ENCODE results near the gene ST8SIA5. TPM values are rescaled to one million over a fixed set of nuclear protein-coding genes. Genes with fewer than 3 reads are reported as not detected.

The ST8SIA5 gene
- total RNA-seq, 2 donors from 2014 or later: 0.14 TPM; not detected in 1

GRCh38 chr18:46622999-46623398, 133.9 kb downstream of the ST8SIA5 start:
- H3K27me3 ChIP-seq (replicated peaks; ENCODE audit: insufficient read depth): no peaks in the 10 kb centered on the region
- ATAC-seq (ENCODE audit: insufficient number of reproducible peaks, low FRiP score, low read depth): no peak
- no peak overlapping the region for H3K4me3 ChIP-seq
- H3K4me1 ChIP-seq (ENCODE audit: control insufficient read depth in 1 of 2, low read depth in 2 of 2): peaks cover 0 to 4% of the 10 kb centered on the region in 2 donors
- H3K9me3 ChIP-seq: no peaks in the 10 kb centered on the region
- no peak for DNase-seq (ENCODE audit: low spot score)
- no peak overlapping the region for H3K27ac ChIP-seq
- no peaks in the 10 kb centered on the region for H3K36me3 ChIP-seq
- TF ChIP-seq CTCF (IDR thresholded peaks at IDR 0.05): no peak

- no peak for TF ChIP-seq CTCF (IDR thresholded peaks at IDR 0.05)
- H3K27me3 ChIP-seq (replicated peaks; ENCODE audit: insufficient read depth): no peaks in the 10 kb centered on the region
Observed at GRCh38 chr18:46622451-46622850, 134.4 kb downstream of the ST8SIA5 start.

GRCh38 chr18:46621871-46622270, 135.0 kb downstream of the ST8SIA5 start:
- TF ChIP-seq CTCF (IDR thresholded peaks at IDR 0.05): no peak
- H3K27ac ChIP-seq: no peak overlapping the region
- H3K27me3 ChIP-seq (replicated peaks; ENCODE audit: insufficient read depth): no peaks in the 10 kb centered on the region
- H3K4me1 ChIP-seq (ENCODE audit: control insufficient read depth in 1 of 2, low read depth in 2 of 2): peaks cover 0 to 4% of the 10 kb centered on the region in 2 donors
- H3K9me3 ChIP-seq: no peaks in the 10 kb centered on the region
- no peak for ATAC-seq (ENCODE audit: insufficient number of reproducible peaks, low FRiP score, low read depth)
- no peaks in the 10 kb centered on the region for H3K36me3 ChIP-seq
- no peak for DNase-seq (ENCODE audit: low spot score)
- no peak overlapping the region for H3K4me3 ChIP-seq

More at GRCh38 chr18:46622451-46622850, 134.4 kb downstream of the ST8SIA5 start:
- Histone ChIP-seq H3K36me3 (no peaks in the 10 kb centered on the region), H3K27ac (no peak overlapping the region), H3K9me3 (no peaks in the 10 kb centered on the region), H3K4me1 (ENCODE audit: control insufficient read depth in 1 of 2, low read depth in 2 of 2) (peaks cover 0 to 4% of the 10 kb centered on the region in 2 donors), H3K4me3 (no peak overlapping the region)
- ATAC-seq (ENCODE audit: insufficient number of reproducible peaks, low FRiP score, low read depth) (no peak), DNase-seq (ENCODE audit: low spot score) (no peak)

- no peak overlapping the region for H3K27ac ChIP-seq
- ATAC-seq (ENCODE audit: insufficient number of reproducible peaks, low FRiP score, low read depth): no peak
Observed at GRCh38 chr18:46621111-46621766, 135.6 kb downstream of the ST8SIA5 start.

GRCh38 chr18:46619559-46619958, 137.3 kb downstream of the ST8SIA5 start:
- no peaks in the 10 kb centered on the region for H3K36me3 ChIP-seq
- peaks cover 0 to 4% of the 10 kb centered on the region in 2 donors for H3K4me1 ChIP-seq (ENCODE audit: control insufficient read depth in 1 of 2, low read depth in 2 of 2)
- no peak overlapping the region for H3K27ac ChIP-seq
- no peaks in the 10 kb centered on the region for H3K27me3 ChIP-seq (replicated peaks; ENCODE audit: insufficient read depth)
- DNase-seq (ENCODE audit: low spot score) (no peak), ATAC-seq (ENCODE audit: insufficient number of reproducible peaks, low FRiP score, low read depth) (no peak)
- H3K9me3 ChIP-seq: no peaks in the 10 kb centered on the region
- no peak for TF ChIP-seq CTCF (IDR thresholded peaks at IDR 0.05)
- no peak overlapping the region for H3K4me3 ChIP-seq

More at GRCh38 chr18:46621111-46621766, 135.6 kb downstream of the ST8SIA5 start:
- no peaks in the 10 kb centered on the region for H3K36me3 ChIP-seq
- no peak for DNase-seq (ENCODE audit: low spot score)
- peaks cover 0 to 4% of the 10 kb centered on the region in 2 donors for H3K4me1 ChIP-seq (ENCODE audit: control insufficient read depth in 1 of 2, low read depth in 2 of 2)
- TF ChIP-seq CTCF (IDR thresholded peaks at IDR 0.05): no peak
- no peaks in the 10 kb centered on the region for H3K9me3 ChIP-seq
- H3K27me3 ChIP-seq (replicated peaks; ENCODE audit: insufficient read depth): no peaks in the 10 kb centered on the region
- no peak overlapping the region for H3K4me3 ChIP-seq

Other genes with a start within 250 kb of the ST8SIA5 start
- gene LOXHD1, start 99.8 kb downstream of the ST8SIA5 start, total RNA-seq: 1 to 10 TPM in 1 of 2 donors, under 1 TPM in 1; 0.27 to 5.5 TPM
- gene PIAS2, start 160.5 kb upstream of the ST8SIA5 start, total RNA-seq: 10 to 100 TPM; 30.6 to 38.2 TPM
- 1 to 10 TPM; 5.6 to 5.7 TPM for gene KATNAL2, start 160.5 kb upstream of the ST8SIA5 start, total RNA-seq